GM19043 (cell line): ENCODE results near the gene PSMD11.
"Not testable (repeated sequence)": the region's sequence is repeated elsewhere in the genome, so short reads cannot be mapped to it uniquely, and the experiment has no call there.

Experiments
- ATAC-seq: cut with Tn5 transposase; IDR thresholded peaks from one replicate; pipeline ENCODE4 v1.9.1; 2021; ENCODE audit warnings: low read depth; ENCODE audit not compliant: unreplicated experiment

Gene PSMD11

DNA sequence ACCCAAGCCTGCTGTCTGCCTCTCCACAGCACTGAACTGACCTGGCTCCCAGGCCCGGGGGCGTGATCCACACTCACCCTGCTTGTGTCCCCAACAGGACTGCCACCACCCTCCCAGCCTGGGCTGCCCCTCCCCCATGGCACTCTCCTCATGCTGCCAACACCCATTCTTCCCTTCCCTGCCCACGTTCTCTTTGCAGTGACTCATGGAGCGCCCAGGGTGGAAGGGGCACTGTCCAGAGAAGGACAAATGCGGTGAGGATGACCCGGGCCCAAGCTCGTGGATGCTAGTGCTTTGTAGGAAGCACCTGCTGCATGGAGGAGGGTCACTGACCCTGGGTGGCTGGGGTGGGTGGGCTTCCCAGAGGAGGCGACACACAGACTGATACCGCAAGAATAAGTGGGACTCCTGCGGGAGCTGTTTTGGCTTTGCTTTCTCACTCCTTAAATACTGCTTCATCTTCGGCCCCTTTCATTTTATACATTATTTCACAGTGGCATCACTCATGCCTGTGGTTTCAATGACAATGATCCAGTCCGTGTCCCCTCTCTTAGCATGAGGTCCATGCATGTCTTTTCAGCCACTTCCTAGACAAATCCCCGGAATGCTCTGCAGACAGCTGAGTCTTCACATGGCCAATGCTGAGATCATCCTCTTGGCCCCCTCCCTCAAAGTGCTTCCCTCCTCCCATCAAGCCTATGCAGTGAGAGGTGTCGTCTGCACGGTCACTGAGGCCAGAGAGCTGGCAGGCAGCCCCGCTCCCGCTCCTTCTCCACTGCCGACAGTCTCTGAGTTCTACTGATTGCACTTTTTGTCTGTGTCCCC lies 60.1 kb downstream of the PSMD11 start:
- no peak for ATAC-seq

GRCh38 chr17:32508926-32509325 lies 64.6 kb downstream of the PSMD11 start:
- ATAC-seq = no peak

GRCh38 chr17:32510466-32510865 lies 66.2 kb downstream of the PSMD11 start:
- ATAC-seq = no peak

DNA sequence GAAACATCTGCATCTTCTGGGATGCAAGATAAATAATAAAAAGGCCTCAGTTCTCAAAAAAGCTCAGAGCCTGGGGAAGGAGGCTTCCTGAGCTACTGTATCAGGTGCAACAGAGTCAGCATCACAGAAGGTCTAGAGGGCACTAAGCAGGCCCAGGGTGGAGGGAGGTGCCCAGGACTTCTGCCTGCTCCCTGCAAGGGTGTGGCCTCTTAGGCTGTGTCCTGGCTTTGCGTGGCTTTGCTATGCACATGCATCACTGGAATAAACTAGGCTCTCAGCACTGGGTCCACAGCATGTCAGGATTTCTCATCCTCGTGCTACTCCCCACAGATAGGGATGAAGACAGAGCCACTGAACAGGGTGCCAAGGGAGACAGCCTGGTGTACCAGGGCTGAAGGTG lies 68.0 kb downstream of the PSMD11 start:
- no peak for ATAC-seq

GRCh38 chr17:32513579-32513978 lies 69.3 kb downstream of the PSMD11 start:
- ATAC-seq = no peak

DNA sequence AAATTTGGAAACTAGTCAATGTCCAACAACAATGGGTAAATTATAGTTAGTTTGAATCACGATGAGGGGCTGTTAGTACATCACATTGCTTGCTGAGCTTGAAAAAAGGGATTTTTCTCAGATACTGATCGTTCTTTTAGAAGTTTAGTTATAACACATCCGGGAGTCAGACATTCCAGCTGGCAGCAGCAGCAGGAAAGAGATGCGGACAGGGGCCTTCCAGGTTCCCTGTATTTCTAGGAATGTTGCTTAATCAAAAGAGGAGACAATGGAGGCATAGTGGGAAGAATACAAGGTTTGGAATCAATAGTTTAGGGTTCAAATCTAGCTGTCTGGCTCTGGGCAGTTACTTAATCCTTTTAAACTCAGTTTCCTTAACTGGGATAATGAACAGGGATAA lies 70.3 kb downstream of the PSMD11 start:
- ATAC-seq = no peak

DNA sequence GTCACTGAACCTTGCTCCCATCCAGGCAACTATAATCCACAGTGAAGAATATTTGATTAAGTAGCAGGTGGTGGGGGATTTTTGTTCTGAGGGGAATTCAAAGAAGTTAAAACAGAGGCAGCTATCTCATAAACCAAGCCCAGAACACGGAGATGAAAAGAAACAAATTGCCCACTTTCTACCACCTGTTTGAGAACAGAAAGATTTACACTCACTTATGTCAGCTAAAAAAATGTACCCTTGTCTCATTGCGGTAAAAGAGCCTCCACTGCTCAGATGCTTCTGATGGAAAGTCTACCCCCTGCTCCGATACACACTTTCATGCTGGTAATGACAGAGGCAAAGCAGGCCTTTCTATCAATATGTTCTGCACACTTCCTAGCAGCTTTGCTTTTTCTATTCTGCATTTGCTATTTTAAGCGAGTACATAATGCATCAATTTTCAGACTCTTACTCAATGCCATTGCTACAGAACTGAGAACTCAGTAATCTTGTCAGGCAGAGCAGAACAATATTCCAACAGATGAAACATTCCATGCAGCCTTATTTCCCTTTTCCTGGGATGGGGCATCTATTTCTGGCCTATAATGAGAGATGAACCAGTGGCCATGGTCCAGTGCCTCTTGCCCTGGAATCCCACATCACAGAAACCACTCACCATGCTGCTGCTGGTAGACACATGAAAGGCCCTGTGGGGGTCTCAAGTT lies 71.5 kb downstream of the PSMD11 start:
- no peak for ATAC-seq

DNA sequence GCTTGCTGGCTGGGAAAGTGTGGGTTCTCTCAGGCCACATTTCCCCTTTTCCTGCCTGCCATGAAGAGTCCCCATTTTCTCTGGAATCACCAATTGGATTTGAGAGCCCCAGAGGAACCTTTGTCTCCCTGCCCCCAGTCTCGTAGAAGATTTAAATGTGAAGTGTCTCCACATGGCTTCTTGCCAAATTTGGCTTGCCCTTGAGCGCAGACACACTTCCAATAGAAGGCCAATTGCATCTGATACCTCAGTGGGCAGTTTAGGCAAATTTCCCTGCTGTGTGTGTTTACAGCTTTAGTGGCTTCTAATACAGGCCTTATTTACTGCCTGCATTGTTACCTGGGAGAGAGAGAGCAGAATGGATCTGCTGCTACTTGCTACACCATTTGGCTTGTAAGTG lies 72.1 kb downstream of the PSMD11 start:
- no peak for ATAC-seq

GRCh38 chr17:32516940-32517701 lies 72.8 kb downstream of the PSMD11 start:
- no peak for ATAC-seq

DNA sequence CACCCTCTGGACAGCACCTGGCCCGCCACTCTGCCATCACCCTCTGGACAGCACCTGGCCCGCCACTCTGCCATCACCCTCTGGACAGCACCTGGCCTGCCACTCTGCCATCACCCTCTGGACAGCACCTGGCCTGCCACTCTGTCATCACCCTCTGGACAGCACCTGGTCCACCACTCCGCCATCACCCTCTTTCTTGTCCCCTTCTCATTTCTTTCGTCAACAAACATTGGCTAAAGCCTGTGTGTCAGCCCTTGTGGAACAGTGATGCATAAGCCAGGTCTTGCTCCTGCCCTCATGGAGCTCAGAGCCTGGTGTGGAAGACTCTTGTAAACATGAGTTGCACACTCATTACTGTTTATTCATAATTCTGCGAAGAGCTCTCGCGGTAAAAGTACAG lies 73.7 kb downstream of the PSMD11 start:
- no peak for ATAC-seq

GRCh38 chr17:32518646-32519227 lies 74.4 kb downstream of the PSMD11 start:
- ATAC-seq = no peak

- no peak for ATAC-seq
These were observed 75.2 kb downstream of the PSMD11 start for GRCh38 chr17:32519228-32520103.

GRCh38 chr17:32520104-32520701 lies 75.9 kb downstream of the PSMD11 start:
- ATAC-seq = no peak

GRCh38 chr17:32520737-32521404 lies 76.6 kb downstream of the PSMD11 start:
- no peak for ATAC-seq

DNA sequence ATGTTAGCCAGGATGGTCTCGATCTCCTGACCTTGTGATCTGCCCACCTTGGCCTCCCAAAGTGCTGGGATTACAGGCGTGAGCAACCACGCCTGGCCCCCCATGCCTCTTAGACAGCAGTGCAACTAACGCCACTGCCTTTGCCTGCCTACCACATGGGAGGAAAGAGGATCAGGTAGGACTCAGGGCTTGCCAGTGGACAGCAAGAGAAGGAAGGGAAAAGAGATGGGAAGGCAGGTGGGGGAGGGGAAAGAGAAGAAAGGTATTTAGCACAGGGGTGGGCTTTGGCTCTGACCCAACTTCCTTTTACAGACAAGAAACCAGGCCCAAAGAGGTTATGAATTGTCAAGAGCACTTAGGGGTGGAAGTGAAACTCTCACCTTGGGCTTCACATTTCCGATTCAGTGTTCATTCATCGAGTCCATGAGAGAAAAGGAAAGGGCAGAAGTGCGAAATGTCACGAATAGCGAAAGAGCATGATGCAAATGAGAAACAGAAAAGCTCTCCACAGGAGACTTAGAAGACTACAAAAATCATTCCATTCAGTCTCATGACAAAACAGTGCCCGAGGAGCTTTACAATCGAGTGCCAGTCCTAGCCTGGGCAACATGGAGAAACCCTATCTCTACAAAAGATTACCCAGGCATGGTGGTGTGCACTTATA lies 78.8 kb downstream of the PSMD11 start:
- peak; percentile 48 for ATAC-seq

DNA sequence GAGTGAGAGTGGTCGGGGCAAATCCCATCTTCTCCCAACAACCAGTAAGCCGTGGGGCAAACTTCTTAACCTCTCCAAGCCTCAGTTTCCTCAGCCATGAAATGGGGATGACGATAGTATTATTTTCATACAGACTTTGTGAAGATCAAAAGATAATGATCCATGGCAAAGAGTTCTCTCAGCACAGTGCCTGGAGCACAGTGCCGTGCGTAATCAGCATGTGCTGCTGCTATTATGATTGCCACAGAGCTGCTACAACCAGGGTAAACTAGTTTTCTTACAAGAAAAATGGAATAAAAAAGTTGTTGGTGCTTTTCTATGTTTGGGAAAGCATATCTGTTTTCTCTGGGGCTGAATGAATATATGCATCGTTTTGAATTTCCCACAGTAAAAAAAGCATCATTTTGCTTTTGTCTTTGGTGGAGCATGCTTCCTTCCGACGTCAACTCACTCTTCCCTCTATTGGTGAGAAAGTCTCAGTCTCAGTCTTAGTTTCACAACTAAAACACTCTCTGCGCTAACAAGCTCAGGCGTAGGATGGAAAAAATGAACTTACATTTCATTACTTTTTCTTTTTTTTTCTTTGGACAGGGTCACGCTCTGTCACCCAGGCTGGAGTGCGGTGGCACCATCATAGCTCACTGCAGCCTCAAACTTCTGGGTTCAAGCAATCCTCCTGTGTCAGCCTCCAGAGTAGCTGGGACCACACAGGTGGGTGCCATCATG lies 79.7 kb downstream of the PSMD11 start:
- ATAC-seq = peak; percentile 40

GRCh38 chr17:32524553-32524880 lies 80.2 kb downstream of the PSMD11 start:
- not testable (repeated sequence) for ATAC-seq

DNA sequence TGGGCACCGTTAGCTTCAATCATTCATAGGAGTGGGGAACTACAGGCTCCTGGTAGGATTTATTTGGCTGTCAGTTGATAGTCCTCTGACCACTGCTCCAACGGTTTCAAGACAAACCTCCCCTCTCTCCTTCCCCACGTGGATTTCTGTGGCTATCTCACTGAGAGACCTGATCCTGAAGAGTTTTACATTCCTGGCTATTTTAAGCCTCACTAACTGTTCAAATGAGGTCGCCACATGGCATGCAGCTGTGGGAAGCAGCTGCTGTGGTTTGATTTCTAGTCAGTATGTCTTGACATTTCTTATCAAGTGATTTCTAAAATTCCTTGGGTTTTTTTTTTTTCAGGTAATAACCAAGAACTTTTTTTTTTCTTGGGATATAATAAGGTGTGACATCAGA lies 80.8 kb downstream of the PSMD11 start:
- ATAC-seq = no peak
